H9 (cell line): ENCODE results near the gene PA2G4. TPM values are rescaled to one million over a fixed set of nuclear protein-coding genes. Genes with fewer than 3 reads are reported as not detected.

Source experiments
- DNase-seq: peaks from one replicate; pipeline ENCODE4 v3.0.0-alpha.2; 2017
- H2AFZ ChIP-seq: one replicate; pipeline ENCODE4 v1.6.1; 2013; ENCODE audit warnings: mild to moderate bottlenecking, low read length, control low read depth, moderate library complexity
- H2AK5ac ChIP-seq: 2 replicates; pipeline ENCODE4 v1.6.1; 2013; ENCODE audit warnings: low read length, control low read depth, mixed read lengths; ENCODE audit not compliant: insufficient read length
- H2BK120ac ChIP-seq: one replicate; pipeline ENCODE4 v1.6.1; 2013; ENCODE audit warnings: low read depth, mild to moderate bottlenecking, low read length, control low read depth, inconsistent platforms; ENCODE audit not compliant: poor library complexity, severe bottlenecking
- H2BK12ac ChIP-seq: 2 replicates; pipeline ENCODE4 v1.6.1; 2013; ENCODE audit warnings: low read length, control low read depth, mixed read lengths, low read depth; ENCODE audit not compliant: insufficient read length
- H2BK15ac ChIP-seq: 2 replicates; pipeline ENCODE4 v1.6.1; 2013; ENCODE audit warnings: low read depth, low read length, control low read depth
- H2BK20ac ChIP-seq: one replicate; pipeline ENCODE4 v1.6.1; 2013; ENCODE audit warnings: low read depth, mild to moderate bottlenecking, low read length, control low read depth, inconsistent platforms; ENCODE audit not compliant: poor library complexity, severe bottlenecking
- H2BK5ac ChIP-seq: 2 replicates; pipeline ENCODE4 v1.6.1; 2013; ENCODE audit warnings: low read length, control low read depth, mixed read lengths; ENCODE audit not compliant: insufficient read length
- H3K14ac ChIP-seq: 2 replicates; pipeline ENCODE4 v1.6.1; 2013; ENCODE audit warnings: low read length, control low read depth; ENCODE audit not compliant: insufficient read depth
- H3K18ac ChIP-seq: 2 replicates; pipeline ENCODE4 v1.6.1; 2013; ENCODE audit warnings: low read depth, mild to moderate bottlenecking, mixed read lengths, low read length, control low read depth; ENCODE audit not compliant: insufficient read length
- H3K23ac ChIP-seq: 2 replicates; pipeline ENCODE4 v1.6.1; 2013; ENCODE audit warnings: low read length, control low read depth, mixed read lengths, low read depth; ENCODE audit not compliant: insufficient read length
- H3K23me2 ChIP-seq: 2 replicates; pipeline ENCODE4 v1.6.1; 2013; ENCODE audit warnings: low read depth, mild to moderate bottlenecking, mixed read lengths, low read length, control low read depth; ENCODE audit not compliant: insufficient read length, poor library complexity, severe bottlenecking
- H3K27ac ChIP-seq: 2 replicates; pipeline ENCODE4 v1.5.1; 2013; ENCODE audit warnings: low read length, control low read depth, mixed read lengths, low read depth; ENCODE audit not compliant: insufficient read length
- H3K27me3 ChIP-seq: 2 replicates; pipeline ENCODE4 v1.6.1; 2013; ENCODE audit warnings: low read length, control low read depth, inconsistent platforms; ENCODE audit not compliant: insufficient read depth
- H3K4ac ChIP-seq: 2 replicates; pipeline ENCODE4 v1.6.1; 2013; ENCODE audit warnings: low read depth, mild to moderate bottlenecking, control low read depth, inconsistent platforms, low read length, moderate library complexity
- H3K4me1 ChIP-seq: 2 replicates; pipeline ENCODE4 v1.6.1; 2013; ENCODE audit warnings: low read length, control low read depth, inconsistent platforms; ENCODE audit not compliant: insufficient read depth
- H3K4me2 ChIP-seq: 2 replicates; pipeline ENCODE4 v1.6.1; 2013; ENCODE audit warnings: low read length, control low read depth, mixed read lengths; ENCODE audit not compliant: insufficient read length, insufficient read depth
- H3K56ac ChIP-seq: 2 replicates; pipeline ENCODE4 v1.6.1; 2013; ENCODE audit warnings: low read depth, mild to moderate bottlenecking, mixed read lengths, low read length, control low read depth; ENCODE audit not compliant: insufficient read length
- H3K79me1 ChIP-seq: 2 replicates; pipeline ENCODE4 v1.6.1; 2013; ENCODE audit warnings: low read depth, mild to moderate bottlenecking, moderate library complexity, low read length, control low read depth, inconsistent platforms; ENCODE audit not compliant: insufficient read depth, poor library complexity, severe bottlenecking
- H3K79me2 ChIP-seq: 2 replicates; pipeline ENCODE4 v1.6.1; 2013; ENCODE audit warnings: low read length, control low read depth, inconsistent platforms; ENCODE audit not compliant: insufficient read depth
- H3K9ac ChIP-seq: 2 replicates; pipeline ENCODE4 v1.6.1; 2013; ENCODE audit warnings: low read length, control low read depth, mixed read lengths; ENCODE audit not compliant: insufficient read length; ENCODE audit errors: extremely low read depth
- H3K9me3 ChIP-seq: one replicate; pipeline ENCODE4 v1.6.1; 2013; ENCODE audit warnings: low read depth, low read length, inconsistent platforms; ENCODE audit not compliant: control insufficient read depth
- H3T11ph ChIP-seq: one replicate; pipeline ENCODE4 v1.6.1; 2013; ENCODE audit warnings: mild to moderate bottlenecking, low read length, control low read depth, inconsistent platforms
- H4K20me1 ChIP-seq: one replicate; pipeline ENCODE4 v1.6.1; 2013; ENCODE audit not compliant: control insufficient read depth, insufficient read length, insufficient read depth
- H4K5ac ChIP-seq: 2 replicates; pipeline ENCODE4 v1.6.1; 2013; ENCODE audit warnings: low read depth, mild to moderate bottlenecking, mixed read lengths, low read length, control low read depth; ENCODE audit not compliant: insufficient read length
- H4K8ac ChIP-seq: replicated peaks from 2 replicates; pipeline ENCODE4 v1.6.1; 2013; ENCODE audit warnings: low read length, control low read depth, mixed read lengths, low read depth; ENCODE audit not compliant: insufficient read length
- H4K91ac ChIP-seq: 2 replicates; pipeline ENCODE4 v1.6.1; 2013; ENCODE audit warnings: low read depth, mild to moderate bottlenecking, moderate library complexity, mixed read lengths, low read length, control low read depth; ENCODE audit not compliant: insufficient read length
- H3K27ac Mint-ChIP-seq, 3 experiments: 2 replicates in 2 of 3; 3 replicates in 1 of 3; pipeline ENCODE4 v1.8.0; 2020 to 2021; ENCODE audit warnings: mixed read lengths in 3 of 3, mild to moderate bottlenecking in 1 of 3, moderate library complexity in 1 of 3
- H3K27me3 Mint-ChIP-seq: 2 replicates; pipeline ENCODE4 v1.8.0; 2021; ENCODE audit warnings: low read depth, mild to moderate bottlenecking, moderate library complexity, mixed read lengths
- H3K36me3 Mint-ChIP-seq, 3 experiments: 2 replicates in 2 of 3; 3 replicates in 1 of 3; pipeline ENCODE4 v1.8.0; 2020 to 2021; ENCODE audit warnings: low read depth in 3 of 3, mixed read lengths in 3 of 3; ENCODE audit not compliant: insufficient read depth in 1 of 3
- H3K4me1 Mint-ChIP-seq, 2 experiments: 2 replicates each; pipeline ENCODE4 v1.8.0; 2020; ENCODE audit warnings: mixed read lengths in 2 of 2
- H3K4me3 Mint-ChIP-seq, 2 experiments: 2 replicates in 1 of 2; 3 replicates in 1 of 2; pipeline ENCODE4 v1.8.0; 2020 to 2021; ENCODE audit warnings: mild to moderate bottlenecking in 2 of 2, mixed read lengths in 2 of 2, moderate library complexity in 1 of 2
- H3K9me3 Mint-ChIP-seq, 2 experiments: 2 replicates in 1 of 2; 3 replicates in 1 of 2; pipeline ENCODE4 v1.8.0; 2020; ENCODE audit warnings: mild to moderate bottlenecking in 2 of 2, mixed read lengths in 2 of 2, moderate library complexity in 1 of 2
- WGBS: extraction: QIAGEN DNeasy Blood & Tissue Kit; methylation state at CpG from one replicate; pipeline ENCODE4 v1.1.7; 2013; ENCODE audit warnings: missing lambda C conversion rate, low lambda C conversion rate, mixed read lengths; ENCODE audit not compliant: insufficient read length; ENCODE audit errors: extremely low coverage; 5-methylcytosine and 5-hydroxymethylcytosine counted together
- total RNA-seq: library from RNA; stranded (reverse); gene quantifications from 2 replicates; pipeline ENCODE4 v1.2.1, GENCODE V29; 2021
- TF ChIP-seq, protein P1 (sequence below): fragments of 200-600 bp; sonication (generic); conservative IDR thresholded peaks from 3 replicates; pipeline ENCODE4 v1.8.0; 2021; ENCODE audit warnings: antibody characterized with exemption, mild to moderate bottlenecking

The PA2G4 gene
- total RNA-seq, 1 experiment from 2014 or later = 248 TPM

DNA sequence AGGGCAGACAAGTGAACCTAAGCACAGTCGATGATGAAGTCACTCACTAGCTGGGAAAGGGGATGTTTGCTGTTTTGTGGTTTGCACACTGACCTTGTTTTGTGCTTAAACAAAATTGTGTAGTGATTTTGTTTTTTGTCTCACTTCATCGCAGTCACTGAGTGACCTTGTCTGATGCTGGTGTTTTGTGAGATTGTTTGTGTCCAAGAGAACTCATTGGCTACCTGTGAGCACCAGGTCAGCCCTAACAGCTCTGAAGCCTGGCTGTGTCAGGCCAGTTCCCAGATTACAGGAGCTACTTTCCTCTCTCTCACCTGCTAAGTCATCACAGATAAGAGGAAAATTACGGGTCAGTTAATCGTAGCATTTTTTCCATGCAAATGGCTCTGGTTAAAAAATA is 19.8 kb downstream of the PA2G4 start:
- H3K79me2 ChIP-seq = no peaks in the 10 kb centered on the region
- no peak overlapping the region for H2BK5ac ChIP-seq
- peaks cover 26 to 30% of the 10 kb centered on the region in 2 experiments for H3K4me1 Mint-ChIP-seq
- no peak overlapping the region for H3K4ac ChIP-seq
- no peak overlapping the region for H3K4me2 ChIP-seq
- no peaks in the 10 kb centered on the region; a peak in 1 of 5 replicates for H3K9me3 Mint-ChIP-seq
- peak overlapping the region in 2 of 3 experiments; percentile 24 to 37; a peak in 2 of 7 replicates for H3K27ac Mint-ChIP-seq
- WGBS = no CpG with 5 or more reads among the region's 4 CpGs
- H3K4me3 Mint-ChIP-seq = no peak overlapping the region
- H3K9me3 ChIP-seq = no peaks in the 10 kb centered on the region
- no peak overlapping the region for H2BK20ac ChIP-seq
- peaks cover 12 to 28% (median 21%) of the 10 kb centered on the region in 3 experiments; a peak in 6 of 7 replicates for H3K36me3 Mint-ChIP-seq
- no peak overlapping the region for H2AFZ ChIP-seq
- H4K20me1 ChIP-seq = no peaks in the 10 kb centered on the region
- TF ChIP-seq, protein P1, sequence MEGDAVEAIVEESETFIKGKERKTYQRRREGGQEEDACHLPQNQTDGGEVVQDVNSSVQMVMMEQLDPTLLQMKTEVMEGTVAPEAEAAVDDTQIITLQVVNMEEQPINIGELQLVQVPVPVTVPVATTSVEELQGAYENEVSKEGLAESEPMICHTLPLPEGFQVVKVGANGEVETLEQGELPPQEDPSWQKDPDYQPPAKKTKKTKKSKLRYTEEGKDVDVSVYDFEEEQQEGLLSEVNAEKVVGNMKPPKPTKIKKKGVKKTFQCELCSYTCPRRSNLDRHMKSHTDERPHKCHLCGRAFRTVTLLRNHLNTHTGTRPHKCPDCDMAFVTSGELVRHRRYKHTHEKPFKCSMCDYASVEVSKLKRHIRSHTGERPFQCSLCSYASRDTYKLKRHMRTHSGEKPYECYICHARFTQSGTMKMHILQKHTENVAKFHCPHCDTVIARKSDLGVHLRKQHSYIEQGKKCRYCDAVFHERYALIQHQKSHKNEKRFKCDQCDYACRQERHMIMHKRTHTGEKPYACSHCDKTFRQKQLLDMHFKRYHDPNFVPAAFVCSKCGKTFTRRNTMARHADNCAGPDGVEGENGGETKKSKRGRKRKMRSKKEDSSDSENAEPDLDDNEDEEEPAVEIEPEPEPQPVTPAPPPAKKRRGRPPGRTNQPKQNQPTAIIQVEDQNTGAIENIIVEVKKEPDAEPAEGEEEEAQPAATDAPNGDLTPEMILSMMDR = no peak
- H2AK5ac ChIP-seq = no peak overlapping the region
- no peak overlapping the region for H2BK15ac ChIP-seq
- H3K14ac ChIP-seq = no peak overlapping the region
- no peak overlapping the region for H3K56ac ChIP-seq
- no peak overlapping the region for H2BK12ac ChIP-seq
- H3K27me3 Mint-ChIP-seq = no peaks in the 10 kb centered on the region
- H3K4me1 ChIP-seq = no peaks in the 10 kb centered on the region
- no peak overlapping the region for H4K91ac ChIP-seq
- no peaks in the 10 kb centered on the region for H3K79me1 ChIP-seq
- H3T11ph ChIP-seq = no peak overlapping the region
- H3K23ac ChIP-seq = no peak overlapping the region
- DNase-seq = no peak
- H3K9ac ChIP-seq = no peak overlapping the region
- H3K27ac ChIP-seq = no peak overlapping the region
- peaks cover 13% of the 10 kb centered on the region for H3K23me2 ChIP-seq
- no peaks in the 10 kb centered on the region for H3K27me3 ChIP-seq
- no peak overlapping the region for H4K5ac ChIP-seq
- H3K18ac ChIP-seq = no peak overlapping the region
- no peak overlapping the region for H4K8ac ChIP-seq
- no peak overlapping the region for H2BK120ac ChIP-seq
